ENCODE results near the gene PTTG1IP.

PTTG1IP gene

GRCh38 chr21:44816761-44817505, 56.6 kb downstream of the PTTG1IP start:
- DNase-seq (ENCODE audit: low read depth): no peak
- H3K4me3 ChIP-seq (ENCODE audit: low read depth, low read length): peak overlapping the region; percentile 58
- no peak for TF ChIP-seq MAX (IDR thresholded peaks at IDR 0.05; ENCODE audit: low read depth, low read length)
- no peak for TF ChIP-seq POLR2A (IDR thresholded peaks at IDR 0.05; ENCODE audit: extremely low read depth, insufficient read length)
- no peak for TF ChIP-seq CTCF (IDR thresholded peaks at IDR 0.05; ENCODE audit: low read depth, low read length)
- no peak for TF ChIP-seq MYC (IDR thresholded peaks at IDR 0.05; ENCODE audit: low read depth, low read length)

GRCh38 chr21:44815852-44816628, 57.5 kb downstream of the PTTG1IP start:
- TF ChIP-seq MYC (IDR thresholded peaks at IDR 0.05; ENCODE audit: low read depth, low read length) (no peak), POLR2A (IDR thresholded peaks at IDR 0.05; ENCODE audit: extremely low read depth, insufficient read length) (no peak), CTCF (IDR thresholded peaks at IDR 0.05; ENCODE audit: low read depth, low read length) (no peak), MAX (IDR thresholded peaks at IDR 0.05; ENCODE audit: low read depth, low read length) (no peak)
- H3K4me3 ChIP-seq (ENCODE audit: low read depth, low read length): no peak overlapping the region
- no peak for DNase-seq (ENCODE audit: low read depth)

GRCh38 chr21:44815225-44815624, 58.3 kb downstream of the PTTG1IP start:
- DNase-seq (ENCODE audit: low read depth): no peak
- H3K4me3 ChIP-seq (ENCODE audit: low read depth, low read length): no peak overlapping the region
- TF ChIP-seq CTCF (IDR thresholded peaks at IDR 0.05; ENCODE audit: low read depth, low read length) (no peak), MAX (IDR thresholded peaks at IDR 0.05; ENCODE audit: low read depth, low read length) (no peak), MYC (IDR thresholded peaks at IDR 0.05; ENCODE audit: low read depth, low read length) (no peak), POLR2A (IDR thresholded peaks at IDR 0.05; ENCODE audit: extremely low read depth, insufficient read length) (no peak)

GRCh38 chr21:44814498-44815023, 58.9 kb downstream of the PTTG1IP start:
- H3K4me3 ChIP-seq (ENCODE audit: low read depth, low read length): no peak overlapping the region
- no peak for TF ChIP-seq CTCF (IDR thresholded peaks at IDR 0.05; ENCODE audit: low read depth, low read length)
- no peak for TF ChIP-seq MAX (IDR thresholded peaks at IDR 0.05; ENCODE audit: low read depth, low read length)
- no peak for TF ChIP-seq MYC (IDR thresholded peaks at IDR 0.05; ENCODE audit: low read depth, low read length)
- no peak for TF ChIP-seq POLR2A (IDR thresholded peaks at IDR 0.05; ENCODE audit: extremely low read depth, insufficient read length)
- no peak for DNase-seq (ENCODE audit: low read depth)

GRCh38 chr21:44813727-44814126, 59.8 kb downstream of the PTTG1IP start:
- H3K4me3 ChIP-seq (ENCODE audit: low read depth, low read length): no peak overlapping the region
- TF ChIP-seq MYC (IDR thresholded peaks at IDR 0.05; ENCODE audit: low read depth, low read length) (no peak), POLR2A (IDR thresholded peaks at IDR 0.05; ENCODE audit: extremely low read depth, insufficient read length) (no peak), MAX (IDR thresholded peaks at IDR 0.05; ENCODE audit: low read depth, low read length) (no peak), CTCF (IDR thresholded peaks at IDR 0.05; ENCODE audit: low read depth, low read length) (no peak)
- no peak for DNase-seq (ENCODE audit: low read depth)
